NCI-H1436 (cell line): Measurements from ENCODE around the gene EMID1.
A peak's percentile ranks its signal among the peaks of the same experiment; 100 is the strongest.

ENCODE experiments used
- DNase-seq: peaks from one replicate; lab custom pipeline; 2025; lab: John Stamatoyannopoulos, UW

EMID1 gene

DNA sequence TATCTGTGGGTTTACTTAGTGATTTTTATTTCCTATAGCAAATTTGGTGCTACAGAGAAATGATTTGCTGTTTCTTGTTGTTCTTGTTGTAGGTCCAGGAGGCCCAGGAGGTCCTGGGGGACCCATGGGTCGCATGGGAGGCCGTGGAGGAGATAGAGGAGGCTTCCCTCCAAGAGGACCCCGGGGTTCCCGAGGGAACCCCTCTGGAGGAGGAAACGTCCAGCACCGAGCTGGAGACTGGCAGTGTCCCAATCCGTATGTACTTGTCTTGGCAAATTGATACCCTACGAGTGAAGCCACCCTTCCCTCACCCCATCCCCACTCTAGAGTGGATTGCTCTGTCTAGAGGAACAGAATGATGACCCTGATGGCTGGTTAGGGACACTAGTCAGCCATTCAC, 92.9 kb downstream of the EMID1 start:
- DNase-seq: no peak

DNA sequence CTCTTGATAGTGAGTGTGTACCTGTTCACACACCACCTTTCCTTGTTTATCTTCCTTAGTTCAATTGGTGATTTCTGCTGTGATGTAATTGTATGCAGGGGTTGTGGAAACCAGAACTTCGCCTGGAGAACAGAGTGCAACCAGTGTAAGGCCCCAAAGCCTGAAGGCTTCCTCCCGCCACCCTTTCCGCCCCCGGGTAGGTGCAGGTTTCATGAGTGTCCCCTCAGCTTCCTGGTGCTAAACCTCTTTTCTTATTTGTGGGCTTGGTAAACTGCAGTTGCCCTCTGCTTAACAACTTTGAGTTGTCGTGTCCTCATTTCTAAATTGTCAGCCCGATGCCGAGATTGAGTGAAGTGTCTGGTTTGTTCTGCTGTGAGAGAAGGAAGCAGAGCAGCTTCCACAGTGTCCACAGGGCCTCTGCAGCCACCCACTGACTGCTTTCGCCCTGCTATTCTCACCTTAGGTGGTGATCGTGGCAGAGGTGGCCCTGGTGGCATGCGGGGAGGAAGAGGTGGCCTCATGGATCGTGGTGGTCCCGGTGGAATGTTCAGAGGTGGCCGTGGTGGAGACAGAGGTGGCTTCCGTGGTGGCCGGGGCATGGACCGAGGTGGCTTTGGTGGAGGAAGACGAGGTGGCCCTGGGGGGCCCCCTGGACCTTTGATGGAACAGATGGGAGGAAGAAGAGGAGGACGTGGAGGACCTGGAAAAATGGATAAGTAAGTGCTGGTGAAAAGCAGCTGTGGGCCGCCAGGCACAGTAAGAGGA, 93.6 kb downstream of the EMID1 start:
- no peak for DNase-seq

- DNase-seq: no peak
These were observed 94.7 kb downstream of the EMID1 start for GRCh38 chr22:29300467-29300806.

DNA sequence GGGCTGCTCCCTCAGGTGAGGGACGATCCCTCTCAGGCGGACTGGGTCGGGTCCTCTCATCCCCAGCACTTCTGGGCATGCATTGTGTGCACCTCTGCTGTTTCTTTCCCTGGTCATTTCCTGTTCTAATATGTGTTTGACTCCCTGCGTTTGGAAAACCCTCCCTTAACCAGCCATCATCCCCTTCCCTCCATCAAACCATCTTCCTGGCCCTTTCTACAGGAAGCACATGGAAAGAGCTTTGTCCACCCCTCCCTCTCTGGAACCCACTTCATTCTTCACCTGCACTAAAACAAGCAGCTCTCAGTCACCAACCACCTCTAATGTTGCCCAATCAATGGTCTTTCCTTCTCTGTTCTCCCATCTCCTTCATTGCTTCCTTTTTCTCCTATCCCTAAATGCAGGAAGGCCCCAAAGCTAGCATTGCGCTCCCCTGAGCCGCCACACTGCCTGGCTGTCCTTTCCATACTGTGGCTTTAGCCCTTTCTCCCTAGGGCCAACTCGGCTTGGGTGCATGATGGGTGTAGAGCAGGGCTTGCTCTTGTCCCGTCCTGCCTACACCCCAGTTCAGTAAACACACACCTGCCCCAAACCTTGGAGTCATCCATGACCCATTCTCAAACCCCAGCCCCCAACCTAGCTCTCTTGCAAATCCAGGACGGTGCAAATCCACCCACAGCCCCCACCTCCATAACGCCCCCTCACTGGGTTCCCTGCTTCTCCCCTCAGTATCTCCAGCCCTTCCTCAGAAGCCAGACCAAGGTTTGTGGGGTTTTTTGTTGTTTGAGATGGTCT, 95.3 kb downstream of the EMID1 start:
- DNase-seq: no peak

DNA sequence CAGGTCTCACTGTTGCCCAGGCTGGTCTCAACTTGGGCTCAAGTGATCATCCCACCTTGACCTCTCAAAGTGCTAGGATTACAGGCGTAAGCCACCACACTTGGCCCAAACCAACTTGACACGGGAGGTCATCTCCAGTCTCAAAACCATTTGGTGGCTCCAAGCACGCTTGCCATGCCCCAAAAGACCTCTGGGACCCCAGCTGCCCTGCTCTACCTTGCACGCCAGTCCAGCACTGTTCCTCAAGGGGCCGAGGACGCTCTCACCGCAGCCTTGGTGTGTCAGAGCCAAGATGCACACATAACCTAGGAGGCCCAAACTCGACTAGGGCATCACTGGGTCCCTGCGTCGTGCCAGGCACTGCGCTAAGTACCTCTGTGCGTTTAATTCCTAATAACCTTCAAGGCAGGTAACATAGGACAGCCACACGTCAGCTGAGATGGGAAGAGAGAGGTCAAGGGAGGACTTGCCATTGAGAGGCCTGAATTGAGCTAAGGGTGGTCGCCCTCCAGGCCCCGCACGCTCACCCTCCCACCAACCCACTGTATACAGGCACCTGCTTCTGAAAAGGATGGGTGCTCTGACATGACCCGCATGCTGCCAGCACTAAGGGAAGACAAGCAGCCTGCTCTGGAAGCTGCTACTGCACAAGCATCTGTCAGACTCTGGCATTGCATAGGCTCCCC, 96.2 kb downstream of the EMID1 start:
- DNase-seq: no peak

- DNase-seq: no peak
These were observed 96.6 kb downstream of the EMID1 start for GRCh38 chr22:29302402-29302680.

- DNase-seq: no peak
These were observed 97.2 kb downstream of the EMID1 start for GRCh38 chr22:29302681-29303465.

DNA sequence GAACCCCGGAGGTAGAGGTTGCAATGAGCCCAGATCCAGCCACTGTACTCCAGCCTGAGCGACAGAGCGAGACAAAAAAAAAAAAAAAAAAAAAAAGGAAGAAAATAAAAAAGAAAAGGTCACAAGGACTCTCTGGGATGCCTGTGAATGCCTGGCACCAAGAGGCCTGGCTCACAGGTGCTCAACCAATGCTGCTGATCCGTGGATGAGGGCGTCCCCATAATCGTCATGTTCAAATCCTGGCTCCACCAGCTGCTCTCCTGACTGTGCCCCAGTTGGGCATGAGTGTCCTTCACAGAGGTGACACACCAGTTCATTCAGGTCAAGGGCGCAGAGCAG, 100.1 kb downstream of the EMID1 start:
- no peak for DNase-seq

DNA sequence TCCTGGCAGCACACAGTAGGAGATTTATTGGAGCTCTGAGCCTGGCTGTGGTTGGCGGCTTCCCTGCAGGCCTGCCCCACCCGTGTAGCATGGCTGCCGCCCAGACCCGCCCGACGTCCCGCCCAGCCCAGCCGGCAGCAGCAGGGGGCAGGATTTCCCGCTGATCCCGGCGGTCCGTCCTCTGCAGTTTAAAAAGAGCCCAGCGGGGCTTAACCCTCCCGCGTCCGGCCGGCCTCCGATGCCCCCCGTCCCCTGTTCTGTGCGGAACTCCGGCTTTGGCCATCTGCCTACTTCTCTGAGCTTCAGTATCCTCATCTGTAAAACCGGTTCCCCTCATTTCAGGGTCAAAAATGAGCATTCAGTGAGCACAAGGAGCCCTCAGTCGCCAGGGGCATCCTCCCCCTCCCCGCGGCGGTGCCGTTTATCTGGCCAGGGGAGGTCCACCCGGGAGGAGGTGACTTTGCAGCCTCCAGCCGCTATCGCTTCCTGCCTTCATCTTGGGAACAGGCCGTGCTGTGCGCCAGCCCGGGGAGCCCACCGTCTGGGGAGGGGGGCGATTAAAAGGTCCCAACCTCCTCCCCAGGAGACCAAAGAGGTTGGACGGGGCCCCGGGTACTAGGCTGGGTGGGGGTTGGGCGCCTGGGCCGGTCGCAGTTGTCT, 100.6 kb downstream of the EMID1 start, which contains the start of gene GAS2L1:
Gene GAS2L1, plus strand, starts transcription at position 476 of the 660 bp plus-strand sequence. CDS start 1,456 bp downstream, outside the sequence.
- DNase-seq: peak; percentile 29

DNA sequence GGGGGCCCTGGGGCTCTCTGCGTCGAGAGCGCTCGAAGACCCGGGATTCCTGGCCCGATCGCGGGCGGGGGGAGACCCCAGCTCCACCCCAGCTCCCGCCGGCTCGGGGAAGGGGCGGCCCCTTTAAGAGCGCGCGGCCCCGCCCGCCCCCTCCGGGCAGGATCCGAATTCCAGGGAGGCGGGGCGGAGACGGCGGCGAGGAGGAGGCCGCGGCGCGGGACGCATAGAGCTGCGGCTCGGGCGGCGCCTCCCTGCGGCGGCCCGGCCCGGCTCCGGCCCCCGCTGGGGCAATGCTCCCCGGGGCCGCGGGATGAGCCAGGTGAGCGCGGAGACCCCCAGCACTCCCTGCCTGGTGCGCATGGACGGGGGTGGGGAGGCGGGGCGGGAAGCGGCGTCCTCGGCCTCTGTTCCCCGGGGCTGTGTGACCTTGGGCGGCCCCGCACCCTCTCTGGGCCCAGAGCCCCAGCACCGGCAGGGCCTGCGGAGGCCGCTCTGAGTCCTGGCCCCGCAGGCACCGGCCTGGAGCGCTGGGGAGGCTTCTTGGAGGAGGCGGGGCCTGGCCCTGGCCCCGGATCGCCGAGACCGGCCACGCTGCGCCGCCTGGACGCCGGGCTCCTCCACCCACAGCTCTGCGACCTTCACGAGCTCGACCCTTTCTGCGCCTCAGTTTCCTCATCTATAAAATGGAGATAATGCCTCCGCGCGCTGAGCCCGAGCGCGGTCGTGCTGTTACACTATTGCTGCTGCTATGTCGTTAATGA, 101.3 kb downstream of the EMID1 start:
- peak; percentile 74 for DNase-seq

DNA sequence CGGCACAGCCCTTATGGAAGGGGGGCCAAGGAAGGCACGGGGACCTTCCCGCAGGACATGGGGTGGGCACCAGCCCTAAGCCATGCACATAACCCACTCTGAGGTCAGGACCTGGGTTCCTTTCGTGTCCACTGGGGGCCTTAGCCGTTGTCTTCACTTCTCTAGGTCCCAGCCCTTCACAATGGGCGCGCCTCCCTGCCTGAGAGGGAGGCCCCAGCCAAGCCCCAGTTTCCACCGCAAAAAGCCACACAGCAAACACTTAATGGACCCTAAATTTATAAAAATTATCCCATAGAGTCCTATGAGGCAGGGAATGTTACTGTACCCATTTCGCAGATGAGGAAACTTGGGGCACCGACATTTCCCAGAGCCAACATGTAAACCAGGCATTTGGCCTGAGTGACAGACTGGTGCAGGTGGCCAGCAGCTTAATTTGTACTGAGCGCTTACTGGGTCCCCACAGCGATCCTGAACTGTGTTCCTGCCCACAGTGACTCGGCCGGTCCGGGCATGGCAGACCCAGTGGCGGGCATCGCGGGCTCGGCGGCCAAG, 102.0 kb downstream of the EMID1 start:
- DNase-seq: no peak

DNA sequence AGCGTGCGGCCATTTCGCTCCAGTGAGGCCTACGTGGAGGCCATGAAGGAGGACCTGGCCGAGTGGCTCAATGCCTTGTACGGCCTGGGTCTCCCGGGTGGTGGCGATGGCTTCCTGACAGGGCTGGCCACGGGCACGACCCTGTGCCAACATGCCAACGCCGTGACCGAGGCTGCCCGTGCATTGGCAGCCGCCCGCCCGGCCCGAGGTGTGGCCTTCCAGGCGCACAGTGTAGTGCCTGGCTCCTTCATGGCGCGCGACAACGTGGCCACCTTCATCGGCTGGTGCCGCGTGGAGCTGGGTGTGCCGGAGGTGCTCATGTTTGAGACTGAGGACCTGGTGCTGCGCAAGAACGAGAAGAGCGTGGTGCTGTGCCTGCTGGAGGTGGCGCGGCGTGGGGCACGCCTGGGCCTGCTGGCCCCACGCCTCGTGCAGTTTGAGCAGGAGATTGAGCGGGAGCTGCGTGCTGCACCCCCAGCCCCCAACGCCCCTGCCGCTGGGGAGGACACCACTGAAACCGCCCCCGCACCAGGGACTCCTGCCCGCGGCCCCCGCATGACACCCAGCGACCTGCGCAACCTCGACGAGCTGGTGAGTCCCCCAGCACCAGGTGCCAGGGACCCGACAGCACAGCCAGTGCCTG, 102.6 kb downstream of the EMID1 start:
- no peak for DNase-seq

DNA sequence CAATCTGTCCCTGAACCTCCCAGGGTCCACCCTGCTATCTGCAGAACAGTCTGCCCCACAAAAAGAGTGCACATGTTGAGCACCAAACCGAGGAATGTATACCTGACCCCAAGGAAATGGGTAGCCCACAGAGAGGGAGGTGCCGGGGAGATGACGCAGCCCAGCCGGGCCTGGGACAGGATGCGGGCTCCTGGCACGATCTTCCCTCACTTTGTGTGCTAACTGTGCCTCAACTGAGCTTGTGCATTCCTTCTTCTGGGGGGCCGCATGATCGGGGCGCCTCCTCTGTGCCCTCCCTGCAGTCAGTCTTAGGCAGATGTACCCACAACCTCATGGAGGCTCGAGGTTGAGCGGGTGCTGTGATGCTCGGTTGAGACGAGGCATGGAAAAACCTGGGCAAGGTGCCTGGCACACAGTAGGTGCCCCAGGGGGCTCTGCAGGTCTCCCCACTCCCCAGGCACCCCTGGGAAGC, 103.1 kb downstream of the EMID1 start:
- no peak for DNase-seq
